Effector memory CD8-positive, alpha-beta T cell (primary cell): ENCODE data around the gene FGF16.
"Not testable (repeated sequence)": the region's sequence is repeated elsewhere in the genome, so short reads cannot be mapped to it uniquely, and the experiment has no call there.

ENCODE experiments used
- ATAC-seq: fragments of 150-1000 bp; cut with Tn5 transposase; replicated peaks from 2 replicates; pipeline ENCODE4 v1.10.0; 2021; ENCODE audit warnings: mild to moderate bottlenecking, moderate library complexity
- DNase-seq, 3 experiments: peaks; one replicate each; pipeline ENCODE4 v3.0.0; 2021
- H3K27ac Mint-ChIP-seq, 2 donors: one replicate each; pipeline ENCODE4 v1.8.0; 2022; ENCODE audit warnings: mild to moderate bottlenecking in 2 of 2, mixed read lengths in 2 of 2, moderate library complexity in 2 of 2
- H3K27me3 Mint-ChIP-seq, 2 donors: one replicate each; pipeline ENCODE4 v1.8.0; 2022; ENCODE audit warnings: mixed read lengths in 2 of 2
- H3K36me3 Mint-ChIP-seq: one replicate; pipeline ENCODE4 v1.8.0; 2022; ENCODE audit warnings: mild to moderate bottlenecking, moderate library complexity, mixed read lengths; ENCODE audit not compliant: insufficient read depth
- H3K4me1 Mint-ChIP-seq, 2 donors: one replicate each; pipeline ENCODE4 v1.8.0; 2022; ENCODE audit warnings: low read depth in 2 of 2, mixed read lengths in 2 of 2
- H3K4me3 Mint-ChIP-seq, 2 donors: one replicate each; pipeline ENCODE4 v1.8.0; 2022; ENCODE audit warnings: mild to moderate bottlenecking in 2 of 2, mixed read lengths in 2 of 2, moderate library complexity in 2 of 2
- H3K9me3 Mint-ChIP-seq, 2 donors: one replicate each; pipeline ENCODE4 v1.8.0; 2022; ENCODE audit warnings: mixed read lengths in 2 of 2
- total RNA-seq, 9 experiments: gene quantifications; one replicate each; lab custom pipeline; 2026; lab: John Stamatoyannopoulos, UW

The FGF16 gene
- 0 reads per million in 9 experiments for total RNA-seq

GRCh38 chrX:77446908-77447652 lies at the start of gene FGF16:
Gene FGF16, plus strand, starts transcription at chrX:77447389. Its CDS starts 286 bp downstream, at chrX:77447675.
- peaks cover 5 to 7% of the 10 kb centered on the region in 2 donors for H3K4me1 Mint-ChIP-seq
- H3K27ac Mint-ChIP-seq: no peak within 1 kb of the TSS
- no peak for ATAC-seq
- peaks cover 27 to 47% of the 10 kb centered on the region in 2 donors for H3K27me3 Mint-ChIP-seq
- no peaks in the 10 kb centered on the region for H3K9me3 Mint-ChIP-seq
- no peak for DNase-seq
- no peaks in the 10 kb centered on the region for H3K36me3 Mint-ChIP-seq
- H3K4me3 Mint-ChIP-seq: peak within 1 kb of the TSS; percentile 72 to 80

GRCh38 chrX:77398330-77398954 lies 48.7 kb upstream of the FGF16 start:
- H3K9me3 Mint-ChIP-seq: no peaks in the 10 kb centered on the region
- no peak overlapping the region for H3K27ac Mint-ChIP-seq
- ATAC-seq: no peak
- no peaks in the 10 kb centered on the region for H3K36me3 Mint-ChIP-seq
- DNase-seq: no peak
- no peak overlapping the region for H3K4me3 Mint-ChIP-seq
- H3K27me3 Mint-ChIP-seq: peaks cover 6 to 8% of the 10 kb centered on the region in 2 donors
- no peaks in the 10 kb centered on the region for H3K4me1 Mint-ChIP-seq

- Mint-ChIP-seq H3K4me3 (no peak overlapping the region), H3K27me3 (peaks cover 8 to 18% of the 10 kb centered on the region in 2 donors), H3K4me1 (no peaks in the 10 kb centered on the region), H3K27ac (no peak overlapping the region), H3K36me3 (no peaks in the 10 kb centered on the region), H3K9me3 (no peaks in the 10 kb centered on the region)
- ATAC-seq (no peak), DNase-seq (no peak)
These were observed 42.8 kb upstream of the FGF16 start for GRCh38 chrX:77404419-77404818.

GRCh38 chrX:77407821-77408220 lies 39.4 kb upstream of the FGF16 start:
- H3K27me3 Mint-ChIP-seq: peaks cover 15 to 28% of the 10 kb centered on the region in 2 donors
- not testable (repeated sequence) for H3K9me3 Mint-ChIP-seq, ATAC-seq, H3K4me1 Mint-ChIP-seq, H3K36me3 Mint-ChIP-seq, H3K4me3 Mint-ChIP-seq, H3K27ac Mint-ChIP-seq, DNase-seq

- H3K36me3 Mint-ChIP-seq: no peaks in the 10 kb centered on the region
- no peak for ATAC-seq
- no peak overlapping the region for H3K4me3 Mint-ChIP-seq
- H3K27ac Mint-ChIP-seq: no peak overlapping the region
- DNase-seq: no peak
- no peaks in the 10 kb centered on the region for H3K4me1 Mint-ChIP-seq
- H3K9me3 Mint-ChIP-seq: no peaks in the 10 kb centered on the region
- peaks cover 17 to 35% of the 10 kb centered on the region in 2 donors for H3K27me3 Mint-ChIP-seq
These were observed 34.6 kb upstream of the FGF16 start for GRCh38 chrX:77412631-77413030.

GRCh38 chrX:77415161-77415560 lies 32.0 kb upstream of the FGF16 start:
- ATAC-seq (no peak), DNase-seq (no peak)
- no peaks in the 10 kb centered on the region for H3K9me3 Mint-ChIP-seq
- H3K27me3 Mint-ChIP-seq: peaks cover 17 to 20% of the 10 kb centered on the region in 2 donors
- no peak overlapping the region for H3K27ac Mint-ChIP-seq
- H3K4me1 Mint-ChIP-seq: no peaks in the 10 kb centered on the region
- H3K4me3 Mint-ChIP-seq: no peak overlapping the region
- no peaks in the 10 kb centered on the region for H3K36me3 Mint-ChIP-seq

GRCh38 chrX:77415882-77416281 lies 31.3 kb upstream of the FGF16 start:
- no peak overlapping the region for H3K27ac Mint-ChIP-seq
- H3K4me3 Mint-ChIP-seq: no peak overlapping the region
- no peak for DNase-seq
- no peaks in the 10 kb centered on the region for H3K4me1 Mint-ChIP-seq
- no peak for ATAC-seq
- H3K9me3 Mint-ChIP-seq: no peaks in the 10 kb centered on the region
- peaks cover 13 to 14% of the 10 kb centered on the region in 2 donors for H3K27me3 Mint-ChIP-seq
- H3K36me3 Mint-ChIP-seq: no peaks in the 10 kb centered on the region

- Mint-ChIP-seq H3K9me3 (no peaks in the 10 kb centered on the region), H3K27ac (no peak overlapping the region), H3K36me3 (no peaks in the 10 kb centered on the region), H3K27me3 (no peaks in the 10 kb centered on the region), H3K4me1 (no peaks in the 10 kb centered on the region), H3K4me3 (no peak overlapping the region)
- no peak for DNase-seq
- no peak for ATAC-seq
These were observed 24.1 kb upstream of the FGF16 start for GRCh38 chrX:77422891-77423648.

- H3K27ac Mint-ChIP-seq: no peak overlapping the region
- DNase-seq (no peak), ATAC-seq (no peak)
These were observed 20.4 kb upstream of the FGF16 start for GRCh38 chrX:77426811-77427210.

GRCh38 chrX:77427611-77428010 lies 19.6 kb upstream of the FGF16 start:
- Mint-ChIP-seq H3K27ac (no peak overlapping the region), H3K4me3 (no peak overlapping the region), H3K27me3 (no peaks in the 10 kb centered on the region), H3K36me3 (no peaks in the 10 kb centered on the region), H3K9me3 (no peaks in the 10 kb centered on the region), H3K4me1 (no peaks in the 10 kb centered on the region)
- no peak for DNase-seq
- no peak for ATAC-seq

More at GRCh38 chrX:77426811-77427210, 20.4 kb upstream of the FGF16 start:
- no peaks in the 10 kb centered on the region for H3K27me3 Mint-ChIP-seq
- H3K4me1 Mint-ChIP-seq: no peaks in the 10 kb centered on the region
- no peaks in the 10 kb centered on the region for H3K36me3 Mint-ChIP-seq
- H3K9me3 Mint-ChIP-seq: no peaks in the 10 kb centered on the region
- H3K4me3 Mint-ChIP-seq: no peak overlapping the region

- H3K36me3 Mint-ChIP-seq: no peaks in the 10 kb centered on the region
These were observed 18.6 kb upstream of the FGF16 start for GRCh38 chrX:77428551-77428950.

GRCh38 chrX:77431227-77431626 lies 16.0 kb upstream of the FGF16 start:
- no peaks in the 10 kb centered on the region for H3K36me3 Mint-ChIP-seq
- DNase-seq: no peak
- no peaks in the 10 kb centered on the region for H3K27me3 Mint-ChIP-seq
- no peak overlapping the region for H3K27ac Mint-ChIP-seq
- ATAC-seq: no peak
- no peaks in the 10 kb centered on the region for H3K4me1 Mint-ChIP-seq
- H3K4me3 Mint-ChIP-seq: no peak overlapping the region
- H3K9me3 Mint-ChIP-seq: no peaks in the 10 kb centered on the region

More at GRCh38 chrX:77428551-77428950, 18.6 kb upstream of the FGF16 start:
- no peaks in the 10 kb centered on the region for H3K9me3 Mint-ChIP-seq
- DNase-seq (no peak), ATAC-seq (no peak)
- H3K27me3 Mint-ChIP-seq: no peaks in the 10 kb centered on the region
- H3K4me3 Mint-ChIP-seq: no peak overlapping the region
- no peaks in the 10 kb centered on the region for H3K4me1 Mint-ChIP-seq
- no peak overlapping the region for H3K27ac Mint-ChIP-seq

- ATAC-seq (no peak), DNase-seq (no peak)
- no peaks in the 10 kb centered on the region for H3K36me3 Mint-ChIP-seq
- no peak overlapping the region for H3K27ac Mint-ChIP-seq
- H3K4me3 Mint-ChIP-seq: no peak overlapping the region
- no peaks in the 10 kb centered on the region for H3K9me3 Mint-ChIP-seq
- H3K27me3 Mint-ChIP-seq: no peaks in the 10 kb centered on the region
- no peaks in the 10 kb centered on the region for H3K4me1 Mint-ChIP-seq
These were observed 14.2 kb upstream of the FGF16 start for GRCh38 chrX:77433001-77433400.
